ENCODE results near the gene ELF4.

GRCh38 chrX:130075777-130076176 lies 34.5 kb downstream of the ELF4 start:
- TF ChIP-seq CTCF (IDR thresholded peaks at IDR 0.05) (no peak), EP300 (IDR thresholded peaks at IDR 0.05; ENCODE audit: low read depth) (no peak)

Measured in transverse colon (tissue), 3 donors.